Activated CD8-positive, alpha-beta memory T cell treated with anti-CD3 and anti-CD28 coated beads for 36 hours (primary cell): ENCODE results near the gene FAM120B. TPM values are rescaled to one million over a fixed set of nuclear protein-coding genes. Genes with fewer than 3 reads are reported as not detected.

Experiments
- CTCF ChIA-PET: fragments of 350-600 bp; sonication (Branson Sonifier 250); formaldehyde crosslinking; loops from one replicate; lab custom pipeline; 2021; ENCODE audit warnings: antibody characterized with exemption; lab: Charles Lee
- POLR2A ChIA-PET: fragments of 350-600 bp; sonication (Branson Sonifier 250); formaldehyde crosslinking; loops from one replicate; lab custom pipeline; 2021; ENCODE audit warnings: antibody characterized with exemption; lab: Charles Lee
- total RNA-seq, 2 experiments: library from RNA; stranded (reverse); gene quantifications; one replicate each; pipeline ENCODE4 v1.2.3, GENCODE V29; 2021

Gene FAM120B
- total RNA-seq, 2 experiments from 2014 or later: 17.2 TPM

DNA sequence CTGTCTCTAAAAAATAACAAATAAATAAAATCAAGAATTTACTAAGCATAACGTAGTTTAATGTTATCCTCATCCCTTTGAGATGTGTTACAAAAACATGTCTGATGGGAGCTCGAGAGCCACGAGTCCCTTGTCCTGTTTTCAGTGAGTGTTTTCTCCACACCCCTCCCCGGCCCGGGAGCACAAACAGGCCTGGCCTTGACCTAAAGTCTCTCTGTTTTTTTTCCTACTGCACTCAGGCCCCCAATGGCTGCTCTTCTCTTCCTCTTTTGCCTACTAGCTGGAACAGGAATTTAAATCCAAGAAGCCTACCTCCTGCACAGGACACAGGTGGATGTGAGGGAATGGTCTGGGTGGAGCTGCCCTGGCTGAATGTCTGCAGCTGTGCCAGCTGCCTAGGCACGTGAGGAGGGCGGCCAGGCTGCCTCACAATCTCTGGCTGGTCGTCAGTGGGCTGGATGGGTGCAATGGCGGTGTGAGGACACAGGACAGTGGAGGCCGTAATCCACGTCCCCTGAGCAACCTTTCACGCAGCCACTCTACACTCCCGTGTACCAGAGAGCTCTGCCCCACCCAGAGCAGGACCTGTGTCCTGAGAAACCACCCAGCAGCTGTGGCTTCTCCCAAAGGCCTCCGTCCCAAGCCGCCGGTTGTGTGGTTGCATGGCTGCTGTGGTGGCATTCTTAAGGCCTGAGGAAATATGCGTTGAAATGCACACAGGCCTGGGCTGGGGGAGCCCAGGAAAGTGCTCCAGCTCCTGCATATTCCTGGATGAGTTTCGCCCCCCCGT, 117.5 kb downstream of the FAM120B start:
- ChIA-PET CTCF (no interaction called here), POLR2A (no interaction called here)

- ChIA-PET CTCF (no interaction called here), POLR2A (no interaction called here)
These were observed 118.1 kb downstream of the FAM120B start for GRCh38 chr6:170424604-170425126.

GRCh38 chr6:170429450-170429849, 122.9 kb downstream of the FAM120B start:
- ChIA-PET POLR2A (no interaction called here), CTCF (no interaction called here)

GRCh38 chr6:170433163-170434116, 126.9 kb downstream of the FAM120B start:
- POLR2A ChIA-PET: no interaction called here
- CTCF ChIA-PET: no interaction called here

- ChIA-PET POLR2A (no interaction called here), CTCF (no interaction called here)
These were observed 127.7 kb downstream of the FAM120B start for GRCh38 chr6:170434117-170434820.

DNA sequence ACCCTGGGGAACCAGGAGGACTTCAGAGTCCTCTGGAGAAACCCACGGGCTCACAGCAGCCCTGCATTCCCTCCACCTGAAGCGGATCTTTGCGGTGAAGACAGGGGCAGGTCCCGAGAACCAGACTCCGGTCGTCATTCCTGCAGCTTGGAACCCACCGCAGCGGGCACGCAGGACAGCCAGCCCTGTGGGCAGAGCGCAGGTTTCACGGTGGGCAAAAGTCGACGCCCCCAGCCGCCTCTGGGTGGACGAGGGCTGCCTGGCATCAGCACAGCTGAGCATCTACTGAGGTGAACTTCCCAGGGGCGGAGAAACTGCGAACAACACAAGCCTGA, 128.2 kb downstream of the FAM120B start:
- ChIA-PET CTCF (no interaction called here), POLR2A (no interaction called here)

- ChIA-PET CTCF (no interaction called here), POLR2A (no interaction called here)
These were observed 129.2 kb downstream of the FAM120B start for GRCh38 chr6:170435766-170436165.

DNA sequence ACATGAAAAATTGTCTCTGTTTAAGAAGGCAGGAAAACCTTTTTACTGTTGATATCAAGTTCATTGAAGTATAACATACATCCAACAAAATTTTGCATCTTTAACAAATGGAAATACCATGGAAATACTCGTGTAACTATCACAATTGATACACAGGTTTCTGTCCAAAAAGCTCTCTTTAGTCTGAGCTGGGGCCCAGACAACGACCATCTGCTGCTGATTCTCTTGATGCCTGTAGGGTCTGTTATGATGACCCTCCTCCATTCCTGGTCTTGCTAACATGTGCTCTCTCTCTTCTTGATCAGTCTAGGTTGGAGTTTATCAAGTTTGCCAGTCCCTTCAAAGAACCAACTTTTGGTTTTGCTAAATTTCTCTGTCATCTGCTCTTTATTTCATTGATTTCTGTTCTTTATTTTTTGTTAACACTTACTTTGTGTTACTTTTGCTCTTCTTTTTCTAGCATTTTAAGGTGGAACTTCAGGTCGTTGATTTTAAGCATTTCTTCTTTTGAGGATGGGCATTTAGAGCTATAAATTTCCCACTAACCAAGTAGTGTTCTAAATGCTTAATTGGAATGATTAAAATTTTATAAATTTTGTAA, 129.8 kb downstream of the FAM120B start:
- ChIA-PET CTCF (no interaction called here), POLR2A (no interaction called here)

DNA sequence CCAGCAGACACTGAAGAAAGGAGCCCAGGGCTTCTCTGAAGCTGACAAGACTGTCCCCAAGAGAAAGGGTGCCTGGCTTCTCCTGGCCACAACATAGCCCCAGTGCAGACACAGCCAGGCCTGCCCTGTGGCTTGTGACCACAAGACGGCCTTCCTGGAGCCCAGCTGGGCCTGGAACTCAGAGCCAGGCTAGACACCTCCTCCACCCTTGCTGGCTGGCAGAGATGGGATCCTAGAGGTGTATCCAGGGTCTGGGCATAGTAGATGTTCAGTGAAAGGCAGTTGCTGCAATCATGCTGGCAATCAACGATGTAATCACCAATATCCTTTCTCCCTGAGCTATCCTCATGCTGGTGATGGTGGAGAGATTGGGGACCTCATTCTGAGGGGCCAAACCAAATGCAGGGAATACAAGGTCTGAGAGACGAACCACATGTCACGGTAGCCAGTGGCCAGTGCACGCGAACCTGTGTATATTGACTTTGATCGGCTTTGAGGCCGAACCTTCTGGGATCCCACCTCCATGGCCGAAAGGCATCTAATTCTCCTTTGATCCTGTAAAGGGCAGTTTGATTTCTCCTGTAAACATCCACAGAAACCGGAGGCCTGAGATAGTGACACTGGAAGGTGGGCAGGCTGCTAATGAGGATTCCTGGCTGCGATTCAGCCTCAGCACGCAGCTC, 131.3 kb downstream of the FAM120B start:
- POLR2A ChIA-PET: no interaction called here
- CTCF ChIA-PET: no interaction called here

DNA sequence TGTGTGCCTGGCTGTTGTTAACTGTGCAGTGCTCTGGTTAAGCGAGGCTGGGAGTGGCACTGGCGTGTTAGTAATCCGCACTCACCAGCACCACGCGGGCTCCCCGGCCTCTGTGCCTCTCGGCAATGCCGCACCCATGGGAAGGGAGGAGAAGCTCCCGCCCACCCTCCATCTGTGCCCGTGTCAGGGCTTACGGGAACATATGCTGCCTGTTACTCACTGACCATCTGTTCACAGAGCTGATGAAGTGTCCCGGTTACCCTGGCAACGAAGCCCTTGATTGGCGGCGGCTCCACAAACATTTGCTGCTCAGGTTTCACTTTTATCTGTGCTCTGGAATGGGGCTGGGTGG, 131.8 kb downstream of the FAM120B start:
- ChIA-PET CTCF (no interaction called here), POLR2A (no interaction called here)

DNA sequence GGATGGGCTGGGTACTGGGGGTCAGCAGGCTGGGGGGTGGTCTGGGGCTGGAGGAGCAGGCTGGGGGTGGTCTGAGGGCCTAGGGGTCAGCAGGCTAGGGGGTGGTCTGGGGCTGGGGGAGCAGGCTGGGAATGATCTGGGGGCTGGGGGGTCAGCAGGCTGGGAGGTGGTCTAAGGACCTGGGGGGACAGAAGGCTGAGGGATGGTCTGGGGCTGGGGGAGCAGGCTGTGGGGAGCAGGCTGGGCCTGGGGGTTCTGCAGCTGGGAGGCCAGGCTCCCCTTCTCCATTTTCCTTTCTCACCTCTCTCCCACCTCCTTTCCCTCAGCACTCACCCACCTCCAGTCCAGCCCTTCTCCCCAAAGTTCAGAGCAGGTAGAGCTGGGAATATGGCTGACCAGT, 132.3 kb downstream of the FAM120B start:
- POLR2A ChIA-PET: no interaction called here
- CTCF ChIA-PET: no interaction called here

- ChIA-PET POLR2A (no interaction called here), CTCF (no interaction called here)
These were observed 133.1 kb downstream of the FAM120B start for GRCh38 chr6:170439366-170440361.

GRCh38 chr6:170440437-170440836, 133.9 kb downstream of the FAM120B start:
- ChIA-PET POLR2A (no interaction called here), CTCF (no interaction called here)

- CTCF ChIA-PET: no interaction called here
- POLR2A ChIA-PET: no interaction called here
These were observed 134.8 kb downstream of the FAM120B start for GRCh38 chr6:170441316-170441715.

- ChIA-PET POLR2A (no interaction called here), CTCF (no interaction called here)
These were observed 136.0 kb downstream of the FAM120B start for GRCh38 chr6:170442596-170442995.

- POLR2A ChIA-PET: no interaction called here
- CTCF ChIA-PET: no interaction called here
These were observed 136.6 kb downstream of the FAM120B start for GRCh38 chr6:170443151-170443662.

GRCh38 chr6:170444056-170444591, 137.6 kb downstream of the FAM120B start:
- POLR2A ChIA-PET: no interaction called here
- CTCF ChIA-PET: no interaction called here
